K562 (cell line): Measurements from ENCODE around the gene ZNF316. TPM values are rescaled to one million over a fixed set of nuclear protein-coding genes. Genes with fewer than 3 reads are reported as not detected.

Experiments
- BMI1 ChIP-seq: fragments of 150-350 bp; IDR thresholded peaks from 2 replicates; pipeline ENCODE4 v1.6.1; 2014; ENCODE audit warnings: low read length
- CBX5 ChIP-seq: IDR thresholded peaks from 2 replicates; pipeline ENCODE4 v1.6.1; 2014; ENCODE audit warnings: low read depth, borderline replicate concordance
- CGGBP1 ChIP-seq: fragments of 250-450 bp; sonication (Bioruptor Pico); IDR thresholded peaks from 2 replicates; pipeline ENCODE4 v1.9.0; 2021; ENCODE audit warnings: mild to moderate bottlenecking
- CHD1 ChIP-seq: fragments of 200-600 bp; sonication (generic); IDR thresholded peaks from one replicate; pipeline ENCODE4 v1.6.1; 2012; ENCODE audit warnings: mild to moderate bottlenecking, moderate library complexity, low read length, inconsistent platforms
- CTBP1 ChIP-seq: fragments of 450-650 bp; IDR thresholded peaks from 2 replicates; pipeline ENCODE4 v1.6.1; 2016; ENCODE audit warnings: borderline replicate concordance
- DEAF1 ChIP-seq: fragments of 450-650 bp; formaldehyde crosslinking; IDR thresholded peaks from 2 replicates; pipeline ENCODE4 v1.4.0; 2020; ENCODE audit warnings: mild to moderate bottlenecking, moderate library complexity
- E2F6 ChIP-seq, 2 experiments: IDR thresholded peaks; 2 replicates each; pipeline ENCODE4 v1.6.1; 2011; ENCODE audit warnings: borderline replicate concordance in 1 of 2, control low read depth in 1 of 2, low read depth in 1 of 2, low read length in 1 of 2, mild to moderate bottlenecking in 1 of 2, mixed read lengths in 1 of 2, moderate library complexity in 1 of 2; ENCODE audit not compliant: insufficient read depth in 1 of 2, insufficient read length in 1 of 2, poor library complexity in 1 of 2, severe bottlenecking in 1 of 2; ENCODE audit errors: extremely low read depth in 1 of 2
- FOS ChIP-seq: IDR thresholded peaks from 3 replicates; pipeline ENCODE4 v1.6.1; 2011; ENCODE audit not compliant: insufficient read length; ENCODE audit errors: extremely low read depth
- KLF10 ChIP-seq: fragments of 250-450 bp; sonication (Bioruptor Pico); IDR thresholded peaks from 2 replicates; pipeline ENCODE4 v1.6.1; 2021; ENCODE audit warnings: matching md5 sums
- NCOA1 ChIP-seq: fragments of 450-650 bp; IDR thresholded peaks from 2 replicates; pipeline ENCODE4 v1.6.1; 2016; ENCODE audit warnings: low read depth
- POLR2AphosphoS2 ChIP-seq: IDR thresholded peaks from 2 replicates; pipeline ENCODE4 v1.6.1; 2012; ENCODE audit warnings: low read length, improper control_type of control experiment
- SNRNP70 ChIP-seq: fragments of 200-400 bp; formaldehyde crosslinking; optimal IDR thresholded peaks from 2 replicates; pipeline ENCODE3; 2017; ENCODE audit warnings: low read depth, low read length
- ZNF586 ChIP-seq: fragments of 450-650 bp; formaldehyde crosslinking; conservative IDR thresholded peaks from 2 replicates; pipeline ENCODE4 v1.4.0; 2020; ENCODE audit warnings: mild to moderate bottlenecking, moderate library complexity
- polyA plus RNA-seq, 8 experiments: library from polyadenylated mRNA; depleted of rRNA in 4 of 8; stranded (reverse) in 5 of 8; unstranded in 3 of 8; fragments of >200 nt; fragmentation: Nextera tagmentation in 2 of 8; fragmentation: Illumina TruSeq in 1 of 8; extraction: Ambion mirVana in 2 of 8; extraction: Trizol in 1 of 8; gene quantifications; 2 replicates each; pipeline versions ENCODE4 v1.2.1 to v1.2.3, GENCODE V29; 2011 to 2014; ENCODE audit warnings: inconsistent platforms in 1 of 8, missing spikeins in 1 of 8
- total RNA-seq, 7 experiments: library from RNA; depleted of rRNA in 6 of 7; stranded (reverse); fragments of >200 nt in 6 of 7; fragmentation: Illumina TruSeq in 2 of 7; extraction: Trizol in 2 of 7; gene quantifications; 2 replicates each; pipeline versions ENCODE4 v1.2.1 to v1.2.3, GENCODE V29; 2011 to 2021; ENCODE audit warnings: low replicate concordance in 1 of 7
- TF ChIP-seq, protein P1 (sequence below): sonication (generic); formaldehyde crosslinking; IDR thresholded peaks from 2 replicates; pipeline ENCODE4 v1.8.0; 2022; ENCODE audit warnings: mild to moderate bottlenecking, missing genetic modification reagents
- TF ChIP-seq, protein P2 (sequence below), 2 experiments: fragments of 450-650 bp; conservative IDR thresholded peaks; 2 replicates each; pipeline ENCODE4 v1.6.1; 2017; ENCODE audit warnings: mild to moderate bottlenecking in 2 of 2, moderate library complexity in 2 of 2
- TF ChIP-seq, protein P3 (sequence below): sonication (generic); formaldehyde crosslinking; IDR thresholded peaks from 2 replicates; pipeline ENCODE4 v1.8.0; 2022; ENCODE audit warnings: mild to moderate bottlenecking, missing genetic modification reagents

Gene ZNF316
- total and polyA plus RNA-seq, 9 of the 15 experiments (the other 6 are each of a cell fraction or from before 2014, with no cell fraction given) = 0.10 to 34.0 (median 8.6) TPM

DNA sequence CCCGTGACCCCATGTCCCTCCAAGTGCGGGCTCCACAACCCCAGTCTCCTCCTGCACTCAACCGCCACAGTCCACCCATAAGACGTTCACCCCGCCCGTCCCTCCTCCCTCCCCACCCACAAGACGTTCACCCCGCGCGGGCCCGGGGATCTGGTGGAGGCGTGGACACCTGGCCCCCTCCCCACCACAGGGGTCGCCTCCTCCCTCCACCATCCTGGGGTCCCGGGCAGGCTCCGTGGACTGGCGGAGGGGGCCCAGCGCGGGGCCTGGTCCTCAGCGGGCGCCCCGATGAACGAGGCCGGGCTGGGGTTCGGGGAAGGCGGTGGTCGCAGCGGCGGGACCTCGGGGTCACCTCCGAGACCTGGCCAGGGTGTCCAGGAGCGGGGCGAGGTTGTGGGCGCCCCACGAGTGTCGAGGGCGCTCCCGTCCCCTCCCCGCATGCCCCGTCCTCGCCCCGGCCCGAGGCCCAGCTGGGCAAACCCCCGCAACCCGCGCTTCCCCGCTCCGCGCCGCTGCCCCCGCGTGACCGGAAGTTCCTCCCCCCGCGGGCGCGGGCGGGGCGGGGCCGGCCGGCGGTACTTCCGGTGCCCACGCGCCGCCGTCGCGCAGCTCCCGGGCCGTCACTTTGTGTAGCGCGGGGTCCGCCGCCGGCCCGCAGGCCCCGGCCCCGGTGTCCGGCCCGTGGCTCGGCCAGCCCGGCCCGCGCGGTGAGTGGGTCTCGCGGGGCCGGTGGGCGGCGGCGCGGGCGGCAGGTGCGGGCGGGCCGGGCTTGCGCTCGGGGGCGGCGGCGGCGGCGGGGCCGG is at the start of gene ZNF316 (continued):
- TF ChIP-seq DEAF1 (CRISPR knock-in tag) (no peak), NCOA1 (no peak), ZNF586 (CRISPR knock-in tag) (no peak), CGGBP1 (CRISPR knock-in tag) (no peak), CBX5 (no peak), SNRNP70 (no peak), POLR2AphosphoS2 (no peak), E2F6 (IDR thresholded peaks at IDR 0.05; ENCODE audit: borderline replicate concordance in 1 of 2, extremely low read depth in 1 of 2, insufficient read depth in 1 of 2, insufficient read length in 1 of 2, low read depth in 1 of 2, low read length in 1 of 2, poor library complexity in 1 of 2, severe bottlenecking in 1 of 2) (peak; percentile 72 to 97), KLF10 (CRISPR knock-in tag) (no peak), BMI1 (no peak), CHD1 (peak; percentile 6), CTBP1 (no peak), FOS (no peak)
- TF ChIP-seq, protein P1, sequence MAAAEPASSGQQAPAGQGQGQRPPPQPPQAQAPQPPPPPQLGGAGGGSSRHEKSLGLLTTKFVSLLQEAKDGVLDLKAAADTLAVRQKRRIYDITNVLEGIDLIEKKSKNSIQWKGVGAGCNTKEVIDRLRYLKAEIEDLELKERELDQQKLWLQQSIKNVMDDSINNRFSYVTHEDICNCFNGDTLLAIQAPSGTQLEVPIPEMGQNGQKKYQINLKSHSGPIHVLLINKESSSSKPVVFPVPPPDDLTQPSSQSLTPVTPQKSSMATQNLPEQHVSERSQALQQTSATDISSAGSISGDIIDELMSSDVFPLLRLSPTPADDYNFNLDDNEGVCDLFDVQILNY (CRISPR knock-in tag) = no peak
- TF ChIP-seq, protein P2, sequence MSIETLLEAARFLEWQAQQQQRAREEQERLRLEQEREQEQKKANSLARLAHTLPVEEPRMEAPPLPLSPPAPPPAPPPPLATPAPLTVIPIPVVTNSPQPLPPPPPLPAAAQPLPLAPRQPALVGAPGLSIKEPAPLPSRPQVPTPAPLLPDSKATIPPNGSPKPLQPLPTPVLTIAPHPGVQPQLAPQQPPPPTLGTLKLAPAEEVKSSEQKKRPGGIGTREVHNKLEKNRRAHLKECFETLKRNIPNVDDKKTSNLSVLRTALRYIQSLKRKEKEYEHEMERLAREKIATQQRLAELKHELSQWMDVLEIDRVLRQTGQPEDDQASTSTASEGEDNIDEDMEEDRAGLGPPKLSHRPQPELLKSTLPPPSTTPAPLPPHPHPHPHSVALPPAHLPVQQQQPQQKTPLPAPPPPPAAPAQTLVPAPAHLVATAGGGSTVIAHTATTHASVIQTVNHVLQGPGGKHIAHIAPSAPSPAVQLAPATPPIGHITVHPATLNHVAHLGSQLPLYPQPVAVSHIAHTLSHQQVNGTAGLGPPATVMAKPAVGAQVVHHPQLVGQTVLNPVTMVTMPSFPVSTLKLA (conservative IDR thresholded peaks at IDR 0.05) = peak in 1 of 2 experiments; percentile 38; a peak in 2 of 4 replicates
- TF ChIP-seq, protein P3, sequence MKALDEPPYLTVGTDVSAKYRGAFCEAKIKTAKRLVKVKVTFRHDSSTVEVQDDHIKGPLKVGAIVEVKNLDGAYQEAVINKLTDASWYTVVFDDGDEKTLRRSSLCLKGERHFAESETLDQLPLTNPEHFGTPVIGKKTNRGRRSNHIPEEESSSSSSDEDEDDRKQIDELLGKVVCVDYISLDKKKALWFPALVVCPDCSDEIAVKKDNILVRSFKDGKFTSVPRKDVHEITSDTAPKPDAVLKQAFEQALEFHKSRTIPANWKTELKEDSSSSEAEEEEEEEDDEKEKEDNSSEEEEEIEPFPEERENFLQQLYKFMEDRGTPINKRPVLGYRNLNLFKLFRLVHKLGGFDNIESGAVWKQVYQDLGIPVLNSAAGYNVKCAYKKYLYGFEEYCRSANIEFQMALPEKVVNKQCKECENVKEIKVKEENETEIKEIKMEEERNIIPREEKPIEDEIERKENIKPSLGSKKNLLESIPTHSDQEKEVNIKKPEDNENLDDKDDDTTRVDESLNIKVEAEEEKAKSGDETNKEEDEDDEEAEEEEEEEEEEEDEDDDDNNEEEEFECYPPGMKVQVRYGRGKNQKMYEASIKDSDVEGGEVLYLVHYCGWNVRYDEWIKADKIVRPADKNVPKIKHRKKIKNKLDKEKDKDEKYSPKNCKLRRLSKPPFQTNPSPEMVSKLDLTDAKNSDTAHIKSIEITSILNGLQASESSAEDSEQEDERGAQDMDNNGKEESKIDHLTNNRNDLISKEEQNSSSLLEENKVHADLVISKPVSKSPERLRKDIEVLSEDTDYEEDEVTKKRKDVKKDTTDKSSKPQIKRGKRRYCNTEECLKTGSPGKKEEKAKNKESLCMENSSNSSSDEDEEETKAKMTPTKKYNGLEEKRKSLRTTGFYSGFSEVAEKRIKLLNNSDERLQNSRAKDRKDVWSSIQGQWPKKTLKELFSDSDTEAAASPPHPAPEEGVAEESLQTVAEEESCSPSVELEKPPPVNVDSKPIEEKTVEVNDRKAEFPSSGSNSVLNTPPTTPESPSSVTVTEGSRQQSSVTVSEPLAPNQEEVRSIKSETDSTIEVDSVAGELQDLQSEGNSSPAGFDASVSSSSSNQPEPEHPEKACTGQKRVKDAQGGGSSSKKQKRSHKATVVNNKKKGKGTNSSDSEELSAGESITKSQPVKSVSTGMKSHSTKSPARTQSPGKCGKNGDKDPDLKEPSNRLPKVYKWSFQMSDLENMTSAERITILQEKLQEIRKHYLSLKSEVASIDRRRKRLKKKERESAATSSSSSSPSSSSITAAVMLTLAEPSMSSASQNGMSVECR = 0 out of 2 replicates have a peak, but pooled peaks have one; percentile 29
